Lower leg skin (tissue), 4 donors: ENCODE results near the gene SORT1. TPM values are rescaled to one million over a fixed set of nuclear protein-coding genes. Genes with fewer than 3 reads are reported as not detected.
A peak's percentile ranks its signal among the peaks of the same experiment; 100 is the strongest.

ENCODE experiments used
- DNase-seq, 2 donors: peaks; one replicate each; pipeline ENCODE4 v3.0.0-alpha.2; 2019; ENCODE audit warnings: low spot score in 2 of 2
- H3K4me3 ChIP-seq: fragments of 200-600 bp; sonication (generic); 2 replicates; pipeline ENCODE4 v1.5.1; 2017; ENCODE audit warnings: mild to moderate bottlenecking, low read depth; ENCODE audit not compliant: poor library complexity, severe bottlenecking
- CTCF ChIP-seq, 3 donors: fragments of 450-650 bp; IDR thresholded peaks; one replicate each; pipeline ENCODE4 v1.5.1; 2016; ENCODE audit warnings: antibody characterized with exemption in 3 of 3, mild to moderate bottlenecking in 3 of 3, moderate library complexity in 2 of 3
- POLR2A ChIP-seq, 2 donors: fragments of 450-650 bp; IDR thresholded peaks; one replicate each; pipeline ENCODE4 v1.6.1; 2016 to 2017; ENCODE audit warnings: antibody characterized with exemption in 2 of 2, mild to moderate bottlenecking in 1 of 2, moderate library complexity in 1 of 2
- WGBS, 2 donors: methylation state at CpG; one replicate each; pipeline ENCODE4 v1.1.5; 2018; 5-methylcytosine and 5-hydroxymethylcytosine counted together
- intact Hi-C: fragments of 100-400 bp; cut with DNase I; formaldehyde crosslinking; loops from one replicate; pipeline ENCODE4 v1.15.0; 2023; ENCODE audit warnings: low total_unique reads
- total RNA-seq, 4 donors: library from RNA; depleted of rRNA; stranded (reverse); fragments of >200 nt; gene quantifications; one replicate each; pipeline ENCODE4 v1.1.0, GENCODE V29; 2016

The SORT1 gene
- total RNA-seq, 4 donors from 2014 or later: 29.8 to 53.1 (median 39.5) TPM

DNA sequence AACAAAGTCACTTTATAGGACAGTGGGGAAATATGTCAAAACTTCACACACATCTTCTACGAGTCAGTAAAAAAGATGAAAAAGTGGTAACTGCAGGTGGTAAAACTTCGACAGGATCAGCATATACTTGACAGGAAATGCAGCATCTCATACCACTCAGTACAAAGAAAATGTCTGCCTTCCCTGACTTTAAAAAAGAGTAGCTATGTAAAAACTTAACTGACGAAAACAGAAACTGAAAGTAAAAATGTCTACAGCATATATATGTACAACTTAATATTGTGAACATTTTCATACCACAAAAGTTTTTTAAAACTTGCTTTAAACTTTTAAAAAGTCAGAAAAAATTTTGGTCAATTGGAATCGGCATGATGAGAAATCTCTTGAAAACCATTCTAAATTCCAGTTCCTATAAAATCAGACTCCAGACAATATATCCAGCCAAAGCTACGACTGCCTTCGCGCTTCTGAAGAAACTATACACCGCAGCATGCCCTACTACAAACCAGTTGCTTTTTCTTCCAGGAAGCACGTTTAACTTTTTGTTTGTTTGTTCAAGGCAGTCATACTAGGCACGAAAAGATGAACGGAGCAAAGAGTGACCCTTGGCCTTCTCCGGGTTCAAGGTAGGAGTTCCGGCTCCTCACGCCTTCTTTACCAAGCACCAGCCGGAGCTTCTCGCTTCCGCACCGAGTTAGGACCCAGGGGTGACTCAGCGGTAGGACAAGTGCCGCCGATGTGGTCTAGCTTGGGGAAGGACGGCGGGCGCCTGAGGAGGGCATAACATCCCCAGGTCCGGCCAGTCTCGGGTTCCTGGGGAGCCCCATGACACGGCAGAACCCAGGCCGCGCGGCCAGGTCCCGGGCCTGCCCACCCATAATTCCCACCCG, 27.9 kb upstream of the SORT1 start:
- intact Hi-C loops: no loop called here
- DNase-seq: no peak
- TF ChIP-seq POLR2A (IDR thresholded peaks at IDR 0.05): no peak
- no peak for TF ChIP-seq CTCF (IDR thresholded peaks at IDR 0.05)
- H3K4me3 ChIP-seq: peak overlapping the region; percentile 90
- 1% methylated on average over 32 of the region's 32 CpGs for WGBS, 2 donors

DNA sequence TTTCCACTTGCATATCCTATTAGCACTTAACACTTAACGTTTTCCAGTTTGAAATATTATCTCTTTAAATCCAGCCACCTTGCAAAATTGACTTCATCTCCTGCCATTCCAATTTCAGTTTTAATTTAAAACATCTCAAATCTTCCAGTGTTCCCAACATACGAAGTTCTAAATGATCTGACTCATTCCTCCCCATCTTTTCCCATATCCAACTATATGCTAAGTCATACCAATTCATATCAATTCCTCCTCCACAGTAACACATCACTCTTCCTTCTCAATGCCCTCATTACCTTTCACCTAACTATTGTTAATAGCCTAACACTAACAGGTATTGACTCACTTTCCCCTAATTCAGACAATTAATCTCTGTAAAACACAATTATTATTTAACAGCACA, 25.8 kb upstream of the SORT1 start:
- WGBS, 2 donors: 62 to 69% methylated on average over 2 of the region's 2 CpGs
- H3K4me3 ChIP-seq: no peak overlapping the region
- intact Hi-C loops: no loop called here
- TF ChIP-seq POLR2A (IDR thresholded peaks at IDR 0.05): no peak
- TF ChIP-seq CTCF (IDR thresholded peaks at IDR 0.05): no peak
- no peak for DNase-seq

DNA sequence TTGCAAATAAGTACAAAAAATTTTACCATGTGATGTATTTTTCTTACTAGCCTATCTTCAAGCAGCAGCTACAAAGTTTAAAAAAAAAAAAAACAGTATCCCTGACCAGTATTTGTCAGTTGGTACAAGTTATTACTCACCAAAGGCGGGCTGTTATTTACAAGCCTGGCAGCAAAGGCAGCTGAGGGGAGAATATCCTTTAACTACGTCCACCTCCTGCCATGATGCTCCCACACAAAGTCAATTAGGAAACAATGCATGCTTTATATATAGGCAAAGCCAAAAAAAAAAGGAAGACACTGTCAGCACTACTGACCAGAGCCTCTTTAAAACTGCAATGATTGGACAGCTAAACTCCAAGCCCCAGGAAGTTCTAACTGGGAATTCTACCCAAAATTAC, 14.8 kb upstream of the SORT1 start:
- intact Hi-C loops: no loop called here
- no peak for TF ChIP-seq POLR2A (IDR thresholded peaks at IDR 0.05)
- TF ChIP-seq CTCF (IDR thresholded peaks at IDR 0.05): no peak
- 77 to 87% methylated on average over 2 of the region's 2 CpGs for WGBS, 2 donors
- DNase-seq: no peak
- H3K4me3 ChIP-seq: no peak overlapping the region

GRCh38 chr1:109404838-109405237, 7.1 kb upstream of the SORT1 start:
- WGBS, 2 donors: 80 to 89% methylated on average over 4 of the region's 4 CpGs
- intact Hi-C loops: loop anchor here (5.0 kb wide), 2 partner anchors 128 to 143 kb away; no protein-coding TSS in a partner anchor
- TF ChIP-seq CTCF (IDR thresholded peaks at IDR 0.05) (no peak), POLR2A (IDR thresholded peaks at IDR 0.05) (no peak)
- H3K4me3 ChIP-seq: no peak overlapping the region
- no peak for DNase-seq

GRCh38 chr1:109402025-109402424, 4.3 kb upstream of the SORT1 start:
- no peak for DNase-seq
- H3K4me3 ChIP-seq: no peak overlapping the region
- TF ChIP-seq POLR2A (IDR thresholded peaks at IDR 0.05) (no peak), CTCF (IDR thresholded peaks at IDR 0.05) (no peak)
- intact Hi-C loops: loop anchor here (5.0 kb wide), 2 partner anchors 125 to 140 kb away; no protein-coding TSS in a partner anchor
